ENCODE measurements around the gene RELB.

RELB gene

DNA sequence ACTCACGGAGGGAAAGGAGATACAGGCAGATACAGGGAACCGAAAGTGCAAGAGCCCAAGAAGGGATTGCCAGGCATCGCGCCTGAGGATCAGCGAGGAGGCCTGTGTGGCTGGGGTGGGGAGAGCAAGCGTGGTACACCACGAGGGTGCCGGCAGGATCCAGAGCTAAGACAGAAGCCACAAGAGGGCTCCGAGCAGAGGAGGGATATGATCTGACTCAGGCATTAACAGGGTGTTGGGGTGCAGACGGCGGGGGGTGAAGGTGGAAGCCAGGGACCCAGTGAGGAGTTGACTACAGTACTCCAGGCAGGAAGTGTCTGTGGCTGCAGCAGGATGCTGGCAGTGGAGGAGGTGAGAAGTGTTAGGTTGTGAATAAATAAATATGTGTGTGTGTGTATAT lies 86.3 kb downstream of the RELB start:
- DNase-seq, result no peak
